SK-N-SH (cell line): ENCODE measurements around the gene ATR. TPM values are rescaled to one million over a fixed set of nuclear protein-coding genes. Genes with fewer than 3 reads are reported as not detected.
A peak's percentile ranks its signal among the peaks of the same experiment; 100 is the strongest.

ENCODE experiments used
- CTCF ChIA-PET: fragments of 300-600, 350-600 bp; formaldehyde crosslinking; extraction: SDS; loops from one replicate; lab custom pipeline; 2021; lab: Yijun Ruan, JAX
- POLR2A ChIA-PET: fragments of 350-600 bp; sonication (Branson Sonifier 250); formaldehyde crosslinking; extraction: SDS; loops from one replicate; lab custom pipeline; 2020; ENCODE audit warnings: antibody characterized with exemption, inconsistent platforms; lab: Yijun Ruan, JAX
- DNase-seq: peaks from one replicate; pipeline ENCODE4 v3.0.0; 2012
- H2AFZ ChIP-seq: fragments of 200-600 bp; sonication (generic); 2 replicates; pipeline ENCODE4 v1.8.1; 2016; ENCODE audit warnings: antibody characterized with exemption, mild to moderate bottlenecking, low read depth
- H3F3A ChIP-seq: fragments of 200-600 bp; sonication (generic); replicated peaks from 2 replicates; pipeline ENCODE3; 2016; ENCODE audit warnings: antibody characterized with exemption, mild to moderate bottlenecking; ENCODE audit not compliant: insufficient read depth
- H3K27ac ChIP-seq, 2 experiments: fragments of 200-500 bp in 1 of 2; fragments of 200-600 bp in 1 of 2; sonication (Bioruptor generic) in 1 of 2; sonication (generic), shearing (Covaris generic) in 1 of 2; 2 replicates each; pipeline versions ENCODE4 v1.5.1 to v1.6.1; 2014 to 2016; ENCODE audit warnings: low read depth in 2 of 2, inconsistent platforms in 1 of 2, low read length in 1 of 2, mild to moderate bottlenecking in 1 of 2, mixed read lengths in 1 of 2
- H3K27me3 ChIP-seq: fragments of 200-600 bp; sonication (generic), shearing (Covaris generic); 2 replicates; pipeline ENCODE4 v1.6.1; 2016; ENCODE audit warnings: mixed run types; ENCODE audit not compliant: insufficient read depth
- H3K36me3 ChIP-seq, 2 experiments: fragments of 200-500 bp in 1 of 2; fragments of 200-600 bp in 1 of 2; sonication (Bioruptor generic) in 1 of 2; sonication (generic) in 1 of 2; replicated peaks in 1 of 2; 2 replicates each; pipeline versions ENCODE3 to v1.5.1; 2014 to 2016; ENCODE audit warnings: low read length in 1 of 2, mild to moderate bottlenecking in 1 of 2; ENCODE audit not compliant: insufficient read depth in 2 of 2, control insufficient read depth in 1 of 2
- H3K4me1 ChIP-seq, 2 experiments: fragments of 200-500 bp in 1 of 2; fragments of 200-600 bp in 1 of 2; sonication (Bioruptor generic) in 1 of 2; sonication (generic), shearing (Covaris generic) in 1 of 2; 2 replicates each; pipeline versions ENCODE4 v1.5.1 to v1.6.1; 2014 to 2016; ENCODE audit warnings: low read depth in 1 of 2, low read length in 1 of 2, mixed run types in 1 of 2; ENCODE audit not compliant: insufficient read depth in 2 of 2, control insufficient read depth in 1 of 2
- H3K4me2 ChIP-seq: fragments of 200-600 bp; sonication (generic), shearing (Covaris generic); 2 replicates; pipeline ENCODE4 v1.6.1; 2017; ENCODE audit warnings: mixed run types
- H3K4me3 ChIP-seq, 2 experiments: fragments of 200-500 bp in 1 of 2; fragments of 200-600 bp in 1 of 2; sonication (Bioruptor generic) in 1 of 2; sonication (generic), shearing (Covaris generic) in 1 of 2; 2 replicates each; pipeline versions ENCODE4 v1.5.1 to v1.8.1; 2014 to 2016; ENCODE audit warnings: low read depth in 2 of 2, inconsistent platforms in 1 of 2, low read length in 1 of 2, mild to moderate bottlenecking in 1 of 2, mixed read lengths in 1 of 2, moderate library complexity in 1 of 2
- H3K79me2 ChIP-seq: fragments of 200-600 bp; sonication (generic); 2 replicates; pipeline ENCODE4 v1.8.1; 2017; ENCODE audit warnings: mild to moderate bottlenecking; ENCODE audit not compliant: insufficient read depth
- H3K9ac ChIP-seq: fragments of 200-600 bp; sonication (generic); 2 replicates; pipeline ENCODE4 v1.6.1; 2017; ENCODE audit warnings: mixed run types
- H3K9me2 ChIP-seq: fragments of 200-600 bp; sonication (generic); 2 replicates; pipeline ENCODE4 v1.6.1; 2017; ENCODE audit warnings: mixed run types
- H3K9me3 ChIP-seq: fragments of 200-600 bp; sonication (generic); 2 replicates; pipeline ENCODE4 v1.6.1; 2017; ENCODE audit warnings: mixed run types, mild to moderate bottlenecking, moderate library complexity
- H4K20me1 ChIP-seq: fragments of 200-600 bp; sonication (generic); 2 replicates; pipeline ENCODE4 v1.6.1; 2017; ENCODE audit warnings: mild to moderate bottlenecking, mixed run types; ENCODE audit not compliant: insufficient read depth
- CHD2 ChIP-seq: fragments of 150-350 bp; IDR thresholded peaks from 2 replicates; pipeline ENCODE4 v1.6.1; 2018; ENCODE audit warnings: low read length; ENCODE audit not compliant: partially characterized antibody
- CTCF ChIP-seq: fragments of 200-600 bp; sonication (generic); IDR thresholded peaks from 2 replicates; pipeline ENCODE4 v1.6.1; 2017; ENCODE audit warnings: antibody characterized with exemption, mild to moderate bottlenecking, moderate library complexity
- EP300 ChIP-seq, 2 experiments: IDR thresholded peaks; 2 replicates each; pipeline versions ENCODE4 v1.4.0 to v1.6.1; 2012; ENCODE audit warnings: borderline replicate concordance in 1 of 2, low read depth in 1 of 2, low read length in 1 of 2
- EZH2phosphoT487 ChIP-seq: fragments of 200-600 bp; sonication (generic); IDR thresholded peaks from 2 replicates; pipeline ENCODE4 v1.6.1; 2017; ENCODE audit warnings: low read depth, mixed run types, mild to moderate bottlenecking, antibody characterized with exemption, moderate library complexity, borderline replicate concordance
- FOSL2 ChIP-seq: IDR thresholded peaks from 2 replicates; pipeline ENCODE4 v1.4.0; 2012; ENCODE audit warnings: low read depth, mild to moderate bottlenecking, moderate library complexity, borderline replicate concordance
- FOXJ3 ChIP-seq: sonication (generic); formaldehyde crosslinking; IDR thresholded peaks from 2 replicates; pipeline ENCODE4 v1.5.1; 2020; ENCODE audit warnings: mild to moderate bottlenecking, missing genetic modification reagents
- GATA2 ChIP-seq: sonication (generic); formaldehyde crosslinking; IDR thresholded peaks from 2 replicates; pipeline ENCODE4 v1.5.0; 2020; ENCODE audit warnings: mild to moderate bottlenecking, missing genetic modification reagents
- JUND ChIP-seq: IDR thresholded peaks from 2 replicates; pipeline ENCODE4 v1.4.0; 2012
- MXI1 ChIP-seq: IDR thresholded peaks from 2 replicates; pipeline ENCODE4 v1.6.1; 2012; ENCODE audit warnings: mild to moderate bottlenecking, low read depth, low read length, improper control_type of control experiment
- NFIC ChIP-seq: IDR thresholded peaks from 2 replicates; pipeline ENCODE4 v1.4.0; 2012; ENCODE audit warnings: borderline replicate concordance
- PBX3 ChIP-seq: IDR thresholded peaks from 2 replicates; pipeline ENCODE4; 2012
- POLR2AphosphoS5 ChIP-seq: IDR thresholded peaks from 2 replicates; pipeline ENCODE4 v1.6.1; 2012; ENCODE audit warnings: low read depth, low read length
- RXRA ChIP-seq: IDR thresholded peaks from 2 replicates; pipeline ENCODE4 v1.4.0; 2012; ENCODE audit warnings: low read depth, mild to moderate bottlenecking, borderline replicate concordance
- SIN3A ChIP-seq: IDR thresholded peaks from 2 replicates; pipeline ENCODE4 v1.6.1; 2012; ENCODE audit warnings: low read depth, mild to moderate bottlenecking, low read length, moderate library complexity, borderline replicate concordance
- SMC3 ChIP-seq: IDR thresholded peaks from 2 replicates; pipeline ENCODE4 v1.6.1; 2012; ENCODE audit warnings: low read depth, low read length, improper control_type of control experiment
- TAF1 ChIP-seq: IDR thresholded peaks from 2 replicates; pipeline ENCODE4 v1.6.1; 2012; ENCODE audit warnings: low read depth, mild to moderate bottlenecking, low read length, moderate library complexity, borderline replicate concordance
- USF1 ChIP-seq: IDR thresholded peaks from 2 replicates; pipeline ENCODE4 v1.4.0; 2012; ENCODE audit warnings: low read depth, borderline replicate concordance
- ZBTB33 ChIP-seq: IDR thresholded peaks from 2 replicates; pipeline ENCODE4 v1.4.0; 2012; ENCODE audit warnings: low read depth, borderline replicate concordance
- WGBS: methylation state at CpG from one replicate; pipeline ENCODE4 v1.1.6; 2017; ENCODE audit warnings: low lambda C conversion rate; 5-methylcytosine and 5-hydroxymethylcytosine counted together
- polyA plus RNA-seq, 3 experiments: library from polyadenylated mRNA; depleted of rRNA; stranded (reverse); fragments of >200 nt; gene quantifications; 2 replicates each; pipeline ENCODE4 v1.2.3, GENCODE V29; 2012

ATR gene
- polyA plus RNA-seq, 1 of the 3 experiments (the other 2 are of a cell fraction): 7.3 TPM

- TF ChIP-seq ZBTB33 (peak; percentile 28; the same call in 1 of the 2 replicates), FOSL2 (peak; percentile 88), RXRA (peak; percentile 95), POLR2AphosphoS5 (peak; percentile 58; the same call in 1 of the 2 replicates), FOXJ3 (CRISPR knock-in tag) (no peak), EZH2phosphoT487 (no peak), PBX3 (peak; percentile 75), CTCF (no peak; the same call in 1 of the 2 replicates), JUND (peak; percentile 93), NFIC (peak; percentile 85)
Measured at GRCh38 chr3:142501004-142501926, 77.3 kb downstream of the ATR start (continued).

- H3K9me2 ChIP-seq: no peaks in the 10 kb centered on the region
- peaks cover 4% of the 10 kb centered on the region for H4K20me1 ChIP-seq
- ChIA-PET POLR2A (no interaction called here), CTCF (no interaction called here)
- no peaks in the 10 kb centered on the region for H3K9me3 ChIP-seq
- 80% methylated on average over 2 of the region's 2 CpGs for WGBS
- H3K79me2 ChIP-seq: peaks cover 4% of the 10 kb centered on the region; the same call in 1 of the 2 replicates
- H3K36me3 ChIP-seq: peaks cover 29 to 39% of the 10 kb centered on the region in 2 experiments
- peak overlapping the region; percentile 73 to 85; a peak in 3 of 4 replicates for H3K27ac ChIP-seq
- peaks cover 21% of the 10 kb centered on the region for H3F3A ChIP-seq
- no peak overlapping the region; the same call in 1 of the 2 replicates for H3K9ac ChIP-seq
- H3K4me3 ChIP-seq: no peak overlapping the region
- DNase-seq: no peak
- peaks cover 0 to 18% of the 10 kb centered on the region in 2 experiments; a peak in 3 of 4 replicates for H3K4me1 ChIP-seq
- peak overlapping the region; percentile 55; the same call in 1 of the 2 replicates for H3K4me2 ChIP-seq
- no peaks in the 10 kb centered on the region for H3K27me3 ChIP-seq
- H2AFZ ChIP-seq: no peak overlapping the region
- TF ChIP-seq USF1 (no peak), SMC3 (no peak), POLR2AphosphoS5 (no peak), GATA2 (no peak), CHD2 (no peak), NFIC (no peak), CTCF (no peak), PBX3 (no peak), TAF1 (no peak), MXI1 (no peak), SIN3A (no peak), EP300 (IDR thresholded peaks at IDR 0.05; ENCODE audit: borderline replicate concordance in 1 of 2, low read depth in 1 of 2, low read length in 1 of 2) (no peak)
Measured at GRCh38 chr3:142500211-142500610, 78.3 kb downstream of the ATR start.
